Measurements from ENCODE around the gene EHF.
"Not testable (repeated sequence)": the region's sequence is repeated elsewhere in the genome, so short reads cannot be mapped to it uniquely, and the experiment has no call there.

Gene EHF

DNA sequence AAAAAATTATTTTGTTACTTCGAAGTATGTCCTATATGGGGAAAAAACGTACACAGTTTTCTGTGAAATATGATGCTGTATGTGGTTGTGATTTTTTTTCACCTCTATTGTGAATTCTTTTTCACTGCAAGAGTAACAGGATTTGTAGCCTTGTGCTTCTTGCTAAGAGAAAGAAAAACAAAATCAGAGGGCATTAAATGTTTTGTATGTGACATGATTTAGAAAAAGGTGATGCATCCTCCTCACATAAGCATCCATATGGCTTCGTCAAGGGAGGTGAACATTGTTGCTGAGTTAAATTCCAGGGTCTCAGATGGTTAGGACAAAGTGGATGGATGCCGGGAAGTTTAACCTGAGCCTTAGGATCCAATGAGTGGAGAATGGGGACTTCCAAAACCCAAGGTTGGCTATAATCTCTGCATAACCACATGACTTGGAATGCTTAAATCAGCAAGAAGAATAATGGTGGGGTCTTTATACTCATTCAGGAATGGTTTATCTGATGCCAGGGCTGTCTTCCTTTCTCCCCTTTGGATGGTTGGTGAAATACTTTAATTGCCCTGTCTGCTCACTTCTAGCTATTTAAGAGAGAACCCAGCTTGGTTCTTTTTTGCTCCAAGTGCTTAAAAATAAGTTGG is 38.3 kb downstream of the EHF start:
- in situ Hi-C loops (cut with HindIII; ENCODE audit: low sequenced_read_pairs): no loop called here

DNA sequence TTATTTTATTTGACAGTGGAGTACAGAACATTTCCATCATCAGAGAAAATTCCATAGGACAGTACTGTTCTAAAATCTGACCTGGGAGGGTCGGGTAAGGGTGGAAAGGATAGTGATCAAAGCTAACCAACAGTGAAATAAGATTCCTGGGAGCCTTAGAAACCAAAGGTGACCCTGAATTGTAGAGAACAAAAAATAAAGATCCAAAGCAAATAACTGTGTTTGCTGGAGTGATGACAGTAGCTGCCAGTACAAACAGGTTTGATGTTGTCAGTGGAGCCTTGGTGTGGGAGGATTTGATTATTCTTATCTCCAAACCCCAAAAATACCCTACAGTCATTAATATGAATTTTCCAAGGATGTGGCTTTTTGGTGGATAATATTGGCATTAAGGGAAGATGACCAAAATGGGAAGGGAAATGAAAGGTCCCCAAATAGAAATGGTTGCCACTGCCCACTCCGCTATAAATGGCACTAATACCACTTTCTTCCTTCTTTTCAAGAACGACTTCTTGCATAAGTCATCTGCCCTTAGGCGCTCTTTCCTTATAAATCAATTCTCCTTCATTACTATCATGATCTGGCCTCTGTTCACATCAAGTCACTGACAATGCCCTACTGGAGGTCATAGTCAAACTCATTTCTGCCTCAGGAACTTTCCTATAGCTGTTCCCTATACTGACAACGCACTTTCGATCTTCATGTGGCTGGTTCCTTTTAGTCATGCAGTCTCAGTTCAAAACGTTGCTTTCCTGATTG is 44.4 kb downstream of the EHF start:
- in situ Hi-C loops (cut with HindIII; ENCODE audit: low sequenced_read_pairs): no loop called here

DNA sequence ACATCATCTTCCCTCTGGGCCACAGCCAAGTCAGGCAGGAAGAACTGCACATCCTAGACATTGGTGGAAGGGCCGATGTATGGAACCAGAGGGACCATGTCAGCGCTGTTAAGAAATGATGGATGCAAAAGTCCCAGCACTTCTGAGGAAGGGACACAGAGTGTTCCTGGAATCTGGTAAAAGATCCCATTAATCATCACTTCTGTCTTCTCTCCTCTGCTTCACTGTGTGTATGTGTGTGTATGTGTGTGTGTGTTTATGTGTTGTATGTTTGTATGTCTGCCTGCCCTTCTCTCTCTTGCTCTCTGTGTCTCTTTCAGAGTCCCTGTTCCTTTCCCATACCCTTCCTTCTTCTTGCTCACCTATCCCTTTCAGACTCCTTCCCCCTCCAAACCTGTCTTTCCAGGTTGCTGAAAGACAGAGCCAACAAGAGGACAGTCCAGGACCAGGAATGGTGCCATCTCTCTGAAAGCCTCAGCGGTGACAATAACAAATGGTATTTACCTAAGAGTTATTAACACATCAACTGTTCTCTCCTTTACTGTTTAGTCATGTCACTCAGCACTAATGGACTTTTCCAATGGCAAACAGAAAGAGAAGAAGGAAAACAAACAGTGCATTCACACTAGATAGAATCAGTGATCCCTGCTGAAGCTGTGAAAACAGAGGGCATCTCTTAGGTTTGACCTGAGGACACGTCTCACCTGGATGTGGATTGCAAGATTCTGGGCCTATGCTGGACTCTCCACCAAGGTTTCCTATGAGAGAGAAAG is 47.1 kb downstream of the EHF start:
- in situ Hi-C loops (cut with HindIII; ENCODE audit: low sequenced_read_pairs): no loop called here

DNA sequence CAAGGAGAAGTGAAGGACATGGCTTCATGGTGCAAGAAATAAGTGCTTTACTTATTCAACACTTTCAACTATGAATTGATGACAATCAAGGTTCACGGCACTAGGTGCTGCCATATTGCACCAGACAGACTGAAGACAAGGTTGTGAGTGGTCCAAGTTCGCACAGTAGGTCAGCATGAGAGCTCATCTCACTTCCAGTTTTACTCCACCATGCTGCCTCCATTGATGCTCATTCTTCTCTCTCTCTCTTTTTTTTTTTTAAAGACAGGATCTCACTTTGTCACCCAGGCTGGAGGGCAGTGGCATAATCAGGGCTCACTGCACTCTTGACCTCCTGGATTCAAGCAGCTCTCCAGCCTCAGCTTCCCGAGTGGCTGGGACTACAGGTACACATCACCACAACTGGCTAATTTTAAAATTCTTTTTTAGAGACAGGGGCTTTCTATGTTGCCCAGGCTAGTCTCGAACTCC is 47.7 kb downstream of the EHF start:
- in situ Hi-C loops (cut with HindIII; ENCODE audit: low sequenced_read_pairs): no loop called here

DNA sequence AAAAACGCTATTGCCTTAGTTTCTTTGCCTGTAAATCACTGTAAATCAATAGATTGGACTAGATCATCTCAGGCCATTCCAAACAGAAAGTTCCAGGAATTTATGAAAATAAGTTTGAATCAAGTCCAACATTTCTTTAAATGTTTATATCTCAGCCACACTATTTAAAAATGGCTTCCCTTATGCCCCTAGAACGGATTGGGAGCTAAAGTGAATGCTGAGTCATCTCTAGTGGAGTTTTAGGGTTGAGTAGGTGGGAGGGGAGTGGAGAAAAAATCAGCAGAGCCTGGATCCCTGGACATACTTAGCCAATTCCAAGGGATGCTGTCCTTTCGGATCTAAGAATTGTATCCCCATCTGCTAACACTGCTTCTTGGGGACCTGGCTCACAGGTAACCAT is 48.6 kb downstream of the EHF start:
- in situ Hi-C loops (cut with HindIII; ENCODE audit: low sequenced_read_pairs): no loop called here

DNA sequence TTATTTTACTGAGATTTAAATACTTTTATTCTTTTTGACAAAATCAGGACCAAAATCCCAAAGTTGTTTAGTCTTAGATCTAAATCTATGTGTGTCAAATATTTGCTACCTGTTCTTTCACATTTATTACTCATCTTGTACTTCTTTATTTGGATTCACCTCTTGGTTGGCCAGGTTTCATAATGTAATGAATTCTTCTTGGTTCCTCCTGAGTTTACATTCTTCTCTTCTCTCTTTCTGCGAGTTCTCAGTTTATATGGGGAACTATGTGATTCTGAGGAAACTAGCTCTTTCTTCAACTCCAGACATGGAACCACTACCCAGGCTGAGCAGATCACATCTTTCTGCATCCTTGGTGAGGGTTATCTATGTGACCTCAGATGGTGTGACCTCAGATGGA is 50.2 kb downstream of the EHF start:
- in situ Hi-C loops (cut with HindIII; ENCODE audit: low sequenced_read_pairs): no loop called here

DNA sequence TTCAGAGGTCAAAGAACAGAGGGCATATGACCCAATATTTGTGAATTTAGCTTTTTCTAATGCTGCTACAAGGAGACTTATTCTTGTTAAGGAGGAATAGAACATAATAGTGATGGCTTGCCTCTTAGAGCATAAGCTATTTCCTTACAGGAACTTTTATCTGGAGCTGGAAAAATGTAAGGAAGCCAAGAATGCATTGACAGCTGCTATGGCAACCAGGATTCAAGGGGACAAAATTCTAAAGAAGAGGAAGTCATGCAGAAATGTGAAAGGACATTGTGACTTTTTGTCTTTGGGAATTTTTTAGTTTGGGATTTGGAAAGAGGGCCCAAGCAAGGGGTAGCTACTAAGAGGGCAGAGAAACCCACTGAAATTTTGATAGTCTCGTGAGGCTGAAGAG is 51.1 kb downstream of the EHF start:
- in situ Hi-C loops (cut with HindIII; ENCODE audit: low sequenced_read_pairs): no loop called here

DNA sequence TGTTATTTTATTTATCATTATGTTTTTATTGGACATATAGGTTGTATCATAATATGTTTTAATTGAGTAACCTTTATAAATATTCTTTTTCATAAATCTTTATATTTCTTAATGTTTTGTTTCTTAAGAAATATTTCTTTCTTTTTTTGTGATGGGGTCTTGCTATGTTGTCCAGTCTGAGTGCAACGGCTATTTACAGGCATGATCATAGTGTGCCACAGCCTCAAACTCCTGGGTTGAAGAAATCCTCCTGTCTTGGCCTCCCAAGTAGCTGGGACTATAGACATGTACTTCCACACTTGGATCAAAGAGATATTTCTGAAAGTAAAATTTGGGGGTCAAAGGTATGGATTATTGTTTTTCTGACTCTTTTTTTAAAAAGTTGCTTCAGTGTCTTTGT is 53.1 kb downstream of the EHF start:
- in situ Hi-C loops (cut with HindIII; ENCODE audit: low sequenced_read_pairs): no loop called here

DNA sequence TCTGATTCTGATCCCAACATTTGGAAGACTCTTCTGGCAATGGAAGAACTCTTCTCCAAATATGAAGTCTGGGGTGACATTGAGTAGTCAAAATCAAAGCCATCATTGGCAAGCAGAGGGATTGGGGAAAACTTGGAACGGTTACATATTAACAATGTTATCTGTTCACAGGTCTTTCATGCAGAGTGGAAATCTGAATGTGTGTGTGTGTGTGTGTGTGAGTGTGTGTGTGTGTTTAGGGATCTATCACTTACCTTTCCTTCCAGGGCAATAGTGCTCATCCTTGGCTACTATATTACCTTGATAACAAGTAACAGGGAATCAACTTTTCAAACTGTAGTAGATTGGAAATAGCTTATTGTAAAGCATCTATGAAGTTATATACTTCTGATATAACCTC is 55.3 kb downstream of the EHF start:
- in situ Hi-C loops (cut with HindIII; ENCODE audit: low sequenced_read_pairs): no loop called here

DNA sequence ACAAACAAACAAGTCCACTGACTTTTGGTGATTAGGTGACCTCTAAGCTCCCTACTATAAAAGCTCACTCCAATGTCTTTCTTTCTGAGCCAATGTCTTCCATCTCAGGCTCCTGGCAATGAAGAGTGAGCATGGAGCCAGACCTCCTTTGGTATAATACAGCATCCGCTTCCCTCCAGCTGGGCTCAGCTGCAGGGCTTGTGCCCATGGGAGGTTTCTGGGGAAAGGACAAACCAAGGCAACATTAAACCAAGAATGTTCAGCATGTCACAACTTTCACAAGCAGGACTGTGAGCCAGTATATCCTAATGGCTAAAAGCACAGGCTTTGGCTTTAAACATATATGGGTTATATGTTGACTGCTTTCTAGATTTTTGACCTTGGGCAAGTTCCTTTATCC is 58.8 kb downstream of the EHF start:
- in situ Hi-C loops (cut with HindIII; ENCODE audit: low sequenced_read_pairs): no loop called here

DNA sequence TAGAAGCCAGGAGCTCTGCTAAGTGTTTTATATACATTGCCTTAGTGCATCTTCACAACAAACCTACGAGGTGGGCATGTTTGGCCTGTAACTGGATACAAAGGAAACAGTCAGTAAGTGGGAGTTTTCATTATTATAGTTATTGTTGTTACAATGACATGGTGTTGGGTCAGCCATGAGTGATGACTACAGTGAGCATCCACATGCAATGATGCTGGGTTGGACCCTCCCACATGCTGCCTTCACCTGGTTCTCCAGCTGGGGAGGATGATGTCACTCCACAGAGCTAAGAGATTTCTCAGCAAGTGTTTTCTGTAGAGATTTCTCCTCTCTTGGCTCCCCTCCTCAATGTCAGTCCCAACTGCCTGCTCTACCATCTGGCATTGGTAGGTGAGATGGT is 59.3 kb downstream of the EHF start:
- in situ Hi-C loops (cut with HindIII; ENCODE audit: low sequenced_read_pairs): no loop called here

DNA sequence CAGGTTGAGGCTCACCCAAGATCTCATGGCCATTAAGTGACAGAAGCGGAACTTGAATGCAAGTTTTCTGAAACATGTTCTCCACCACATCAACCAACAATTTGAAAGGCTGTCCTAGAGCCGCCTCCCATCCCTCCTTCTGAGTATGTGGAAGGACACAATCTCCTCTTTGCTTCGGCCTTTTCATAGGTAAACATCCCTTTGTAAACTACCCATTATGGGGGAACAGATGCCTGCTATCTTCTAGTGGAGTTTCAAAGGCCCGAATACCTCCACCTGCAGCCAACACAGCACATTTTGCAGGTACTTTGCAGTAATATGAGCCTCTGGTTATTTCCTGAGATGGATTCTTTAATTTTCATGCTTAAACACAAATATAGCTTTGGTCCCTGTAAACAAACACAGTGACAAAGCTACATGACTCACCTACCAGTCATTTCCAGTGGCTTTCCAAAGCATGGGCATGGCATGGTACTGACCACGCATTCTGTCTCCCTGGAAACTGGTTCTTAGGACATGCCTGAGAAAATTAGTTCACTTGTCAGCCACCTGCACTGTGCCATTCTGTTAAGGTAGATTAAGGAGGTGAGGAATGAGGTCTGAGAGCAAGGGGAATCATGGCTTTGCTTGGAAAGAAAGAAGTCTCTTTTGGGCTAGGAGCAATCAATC is 60.2 kb downstream of the EHF start:
- in situ Hi-C loops (cut with HindIII; ENCODE audit: low sequenced_read_pairs): no loop called here

DNA sequence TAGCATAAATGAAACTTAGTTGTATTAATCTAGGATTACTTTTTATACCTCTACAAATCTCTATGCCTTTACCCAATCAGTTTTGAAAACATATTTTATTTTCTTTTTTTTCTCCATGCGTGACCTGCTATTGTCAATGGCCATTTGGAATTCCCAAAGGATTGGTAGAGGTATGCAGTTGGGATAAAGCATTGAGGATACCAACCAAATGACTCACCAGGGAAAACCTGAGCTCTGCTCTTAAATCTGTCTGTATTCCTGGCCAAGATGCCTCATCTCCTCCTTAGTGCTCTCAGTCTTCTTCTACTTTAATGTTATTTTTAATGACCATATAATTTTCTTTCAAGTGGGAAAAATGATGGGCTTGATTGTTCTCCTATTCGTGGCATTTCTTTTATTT is 61.9 kb downstream of the EHF start:
- in situ Hi-C loops (cut with HindIII; ENCODE audit: low sequenced_read_pairs): no loop called here

DNA sequence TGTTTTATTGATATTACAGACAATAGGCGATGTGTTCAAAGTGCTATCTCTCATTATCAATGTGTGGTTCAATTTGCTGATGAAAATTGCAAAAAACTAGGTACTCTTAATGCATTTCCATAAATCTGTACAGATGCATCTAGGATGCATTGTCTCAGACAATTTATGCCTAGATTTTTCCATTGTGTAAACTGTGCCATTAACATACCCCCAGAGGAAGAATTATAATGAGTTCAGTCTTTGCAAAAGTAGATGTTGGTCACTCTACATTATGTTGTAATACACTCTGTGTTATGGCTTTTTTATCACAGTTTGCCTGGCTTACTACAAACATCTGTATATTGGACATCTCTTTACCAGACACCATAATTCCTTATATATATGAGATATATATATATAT is 62.5 kb downstream of the EHF start:
- in situ Hi-C loops (cut with HindIII; ENCODE audit: low sequenced_read_pairs): no loop called here

DNA sequence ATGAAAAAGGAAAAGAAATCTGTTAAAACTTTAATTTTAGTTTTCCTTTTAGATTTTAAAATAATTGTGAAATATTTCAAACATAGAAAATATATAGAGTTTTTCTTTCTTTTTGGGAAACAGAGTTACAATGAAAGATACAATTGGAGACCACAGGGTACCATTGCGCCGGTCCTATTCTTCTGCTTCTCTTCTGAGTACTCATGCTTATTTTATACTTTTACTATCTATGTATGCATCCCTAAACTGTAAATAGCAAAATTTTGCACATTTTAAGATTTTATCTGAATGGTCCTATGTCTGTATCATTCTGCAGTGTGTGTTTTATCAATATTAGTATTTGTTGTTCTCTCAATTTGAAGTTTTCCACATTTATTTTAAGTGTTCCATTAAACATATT is 65.0 kb downstream of the EHF start:
- in situ Hi-C loops (cut with HindIII; ENCODE audit: low sequenced_read_pairs): no loop called here

DNA sequence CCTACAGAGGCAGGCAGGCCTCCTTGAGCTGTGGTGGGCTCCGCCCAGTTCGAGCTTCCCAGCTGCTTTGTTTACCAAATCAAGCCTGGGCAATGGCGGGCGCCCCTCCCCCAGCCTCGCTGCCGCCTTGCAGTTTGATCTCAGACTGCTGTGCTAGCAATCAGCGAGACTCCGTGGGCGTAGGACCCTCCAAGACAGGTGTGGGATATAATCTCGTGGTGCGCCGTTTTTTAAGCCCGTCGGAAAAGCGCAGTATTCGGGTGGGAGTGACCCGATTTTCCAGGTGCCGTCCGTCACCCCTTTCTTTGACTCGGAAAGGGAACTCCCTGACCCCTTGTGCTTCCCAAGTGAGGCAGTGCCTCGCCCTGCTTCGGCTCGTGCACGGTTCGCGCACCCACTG is 71.4 kb downstream of the EHF start:
- in situ Hi-C loops (cut with HindIII; ENCODE audit: low sequenced_read_pairs): not testable (repeated sequence)

DNA sequence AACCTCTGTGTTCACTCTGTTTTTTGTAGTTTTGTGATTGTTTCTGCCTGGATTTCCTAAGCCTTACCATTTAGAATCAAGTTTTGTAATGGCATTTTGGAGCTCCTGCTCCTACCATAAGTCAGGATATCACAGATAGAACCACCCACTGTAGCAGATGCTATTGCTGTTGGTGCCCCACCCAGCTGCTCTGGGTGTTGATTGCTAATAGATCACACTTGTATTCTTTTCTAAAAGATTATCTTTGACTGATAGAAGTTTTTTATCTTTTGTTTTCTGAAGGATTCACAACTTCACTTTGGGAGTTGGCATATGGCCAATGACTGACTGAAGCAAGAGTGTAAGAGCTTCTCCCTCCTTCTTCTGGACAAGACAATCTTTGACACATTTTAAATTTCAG is 76.0 kb downstream of the EHF start:
- in situ Hi-C loops (cut with HindIII; ENCODE audit: low sequenced_read_pairs): no loop called here

DNA sequence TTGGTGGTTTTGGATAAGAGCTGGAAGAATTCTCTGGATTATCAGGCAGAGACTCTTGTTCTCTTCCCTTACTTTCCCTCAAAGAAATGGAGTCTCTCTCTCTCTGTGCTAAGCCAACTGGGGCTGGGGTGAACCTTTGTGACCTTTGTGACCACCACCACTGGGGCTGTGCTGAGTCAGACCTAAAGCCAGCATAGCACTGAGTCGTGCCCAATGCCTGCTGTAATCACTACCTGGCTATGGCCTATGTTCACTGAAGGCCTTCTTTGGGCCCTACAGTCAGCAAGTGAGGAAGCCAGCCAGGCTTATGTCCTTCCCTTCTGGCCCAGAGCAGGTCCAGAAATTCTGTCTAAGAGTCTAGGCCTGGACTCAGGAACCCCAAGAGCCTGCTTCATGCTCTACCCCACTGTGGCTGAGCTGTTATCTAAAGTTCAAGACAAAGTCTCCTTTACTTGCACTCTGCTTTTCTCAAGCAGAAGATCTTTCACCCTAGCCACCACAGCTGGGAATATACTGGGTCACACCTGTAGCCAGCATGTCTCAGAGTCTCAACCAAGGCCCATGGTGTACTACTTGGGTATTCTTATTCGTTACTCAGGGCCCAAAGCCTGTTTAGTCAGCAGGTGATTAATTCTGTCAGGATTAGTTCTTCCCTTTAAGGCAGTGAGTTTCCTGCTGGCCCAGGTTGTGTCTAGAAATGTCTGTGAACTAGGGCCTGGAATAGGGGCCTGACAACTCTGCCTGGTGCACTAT is 86.0 kb downstream of the EHF start:
- in situ Hi-C loops (cut with HindIII; ENCODE audit: low sequenced_read_pairs): no loop called here

DNA sequence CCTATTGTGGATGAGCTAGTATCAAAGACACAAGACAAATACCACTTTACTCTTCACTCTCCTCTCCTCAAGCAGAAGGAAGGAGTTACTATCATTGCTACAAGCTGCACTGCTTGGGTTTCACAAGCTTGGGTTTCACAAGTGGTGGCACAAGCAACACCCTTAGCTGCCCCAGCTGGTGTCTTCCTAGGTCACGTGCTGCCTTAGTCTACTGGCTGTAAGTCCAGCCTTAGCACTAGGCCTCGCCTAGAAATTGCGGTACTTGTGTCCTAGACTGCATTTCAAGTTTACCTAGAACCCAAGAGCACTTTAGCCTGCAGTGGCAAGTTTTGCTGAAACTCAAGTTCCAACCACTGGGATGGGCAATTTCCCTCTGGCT is 86.6 kb downstream of the EHF start:
- in situ Hi-C loops (cut with HindIII; ENCODE audit: low sequenced_read_pairs): no loop called here

All from DLD1 (cell line).